ENCODE data around the gene MRPS6. TPM values are rescaled to one million over a fixed set of nuclear protein-coding genes. Genes with fewer than 3 reads are reported as not detected.
A peak's percentile ranks its signal among the peaks of the same experiment; 100 is the strongest.

The MRPS6 gene
- total RNA-seq, 2 experiments from 2014 or later, result 102 to 117 TPM

- POLR2A ChIA-PET, result interaction anchor here (0.6 to 0.7 kb wide), 2 partner anchors 75 to 184 kb away, joined by 5 to 10 read pairs; no protein-coding TSS in a partner anchor
- Mint-ChIP-seq H3K4me3 (no peak overlapping the region), H3K36me3 (ENCODE audit: low read depth) (peaks cover 63% of the 10 kb centered on the region)
Observed at GRCh38 chr21:34132202-34132601, 58.8 kb downstream of the MRPS6 start.

GRCh38 chr21:34132926-34133325 lies 59.5 kb downstream of the MRPS6 start:
- Mint-ChIP-seq H3K27ac (peak overlapping the region; percentile 94), H3K36me3 (ENCODE audit: low read depth) (peaks cover 59% of the 10 kb centered on the region), H3K27me3 (no peaks in the 10 kb centered on the region), H3K4me1 (peaks cover 68% of the 10 kb centered on the region), H3K9me3 (ENCODE audit: low read depth) (peaks cover 5% of the 10 kb centered on the region), H3K4me3 (peak overlapping the region; percentile 22)
- POLR2A ChIA-PET, result interaction anchor here (0.7 kb wide), 1 partner anchor 41 kb away, joined by 3 read pairs; no protein-coding TSS in a partner anchor
- ATAC-seq, result no peak
- no peak for DNase-seq
- CTCF ChIA-PET, result interaction anchor here (0.6 to 2.6 kb wide), 9 partner anchors 8 to 209 kb away, joined by 3 to 10 read pairs (median 4); no protein-coding TSS in a partner anchor
- intact Hi-C loops (cut with DNase I, micrococcal nuclease), result loop anchor here in 1 of 2 experiments (5.0 kb wide), 1 partner anchor 69 kb away; no protein-coding TSS in a partner anchor

More at GRCh38 chr21:34132202-34132601, 58.8 kb downstream of the MRPS6 start:
- no peak for DNase-seq
- no peak for ATAC-seq
- peaks cover 75% of the 10 kb centered on the region for H3K4me1 Mint-ChIP-seq
- H3K27me3 Mint-ChIP-seq, result no peaks in the 10 kb centered on the region
- peak overlapping the region; percentile 94 for H3K27ac Mint-ChIP-seq
- CTCF ChIA-PET, result interaction anchor here (0.7 to 2.6 kb wide), 6 partner anchors 8 to 208 kb away, joined by 3 to 10 read pairs (median 6); no protein-coding TSS in a partner anchor
- peaks cover 3% of the 10 kb centered on the region for H3K9me3 Mint-ChIP-seq (ENCODE audit: low read depth)
- intact Hi-C loops (cut with DNase I, micrococcal nuclease), result loop anchor here in 1 of 2 experiments (5.0 kb wide), 1 partner anchor 70 kb away; no protein-coding TSS in a partner anchor

- H3K9me3 Mint-ChIP-seq (ENCODE audit: low read depth), result peaks cover 5% of the 10 kb centered on the region
- no peaks in the 10 kb centered on the region for H3K27me3 Mint-ChIP-seq
- DNase-seq, result peak; percentile 34
- ATAC-seq, result peak; percentile 17
- peaks cover 62% of the 10 kb centered on the region for H3K36me3 Mint-ChIP-seq (ENCODE audit: low read depth)
- intact Hi-C loops (cut with DNase I, micrococcal nuclease), result loop anchor here in 1 of 2 experiments (5.0 kb wide), 1 partner anchor 69 kb away; no protein-coding TSS in a partner anchor
- H3K4me1 Mint-ChIP-seq, result peaks cover 64% of the 10 kb centered on the region
- CTCF ChIA-PET, result interaction anchor here (0.6 to 2.6 kb wide), 9 partner anchors 9 to 209 kb away, joined by 3 to 10 read pairs (median 4); no protein-coding TSS in a partner anchor
- POLR2A ChIA-PET, result no interaction called here
- H3K27ac Mint-ChIP-seq, result peak overlapping the region; percentile 94
- H3K4me3 Mint-ChIP-seq, result peak overlapping the region; percentile 22
Observed at GRCh38 chr21:34133392-34133791, 60.0 kb downstream of the MRPS6 start.

- H3K27me3 Mint-ChIP-seq, result no peaks in the 10 kb centered on the region
- peak overlapping the region; percentile 94 for H3K27ac Mint-ChIP-seq
- H3K4me3 Mint-ChIP-seq, result no peak overlapping the region
- H3K36me3 Mint-ChIP-seq (ENCODE audit: low read depth), result peaks cover 62% of the 10 kb centered on the region
- H3K9me3 Mint-ChIP-seq (ENCODE audit: low read depth), result peaks cover 5% of the 10 kb centered on the region
- H3K4me1 Mint-ChIP-seq, result peaks cover 60% of the 10 kb centered on the region
- DNase-seq (no peak), ATAC-seq (no peak)
- intact Hi-C loops (cut with DNase I, micrococcal nuclease), result loop anchor here in 1 of 2 experiments (5.0 kb wide), 1 partner anchor 68 kb away; no protein-coding TSS in a partner anchor
- ChIA-PET POLR2A (no interaction called here), CTCF (interaction anchor here (0.7 to 2.6 kb wide), 8 partner anchors 9 to 210 kb away, joined by 3 to 10 read pairs (median 4); no protein-coding TSS in a partner anchor)
Observed at GRCh38 chr21:34133802-34134201, 60.4 kb downstream of the MRPS6 start.

GRCh38 chr21:34135330-34135729 lies 62.0 kb downstream of the MRPS6 start:
- ChIA-PET POLR2A (no interaction called here), CTCF (interaction anchor here (0.6 to 1.0 kb wide), 2 partner anchors 13 to 494 kb away, joined by 3 read pairs; no protein-coding TSS in a partner anchor)
- Mint-ChIP-seq H3K27me3 (no peaks in the 10 kb centered on the region), H3K4me1 (peaks cover 52% of the 10 kb centered on the region), H3K27ac (no peak overlapping the region), H3K4me3 (no peak overlapping the region), H3K9me3 (ENCODE audit: low read depth) (peaks cover 5% of the 10 kb centered on the region), H3K36me3 (ENCODE audit: low read depth) (peaks cover 64% of the 10 kb centered on the region)
- intact Hi-C loops (cut with DNase I, micrococcal nuclease), result no loop called here
- DNase-seq, result no peak
- ATAC-seq, result no peak

GRCh38 chr21:34141373-34141772 lies 68.0 kb downstream of the MRPS6 start:
- H3K9me3 Mint-ChIP-seq (ENCODE audit: low read depth), result peaks cover 5% of the 10 kb centered on the region
- no peak for ATAC-seq
- H3K4me3 Mint-ChIP-seq, result no peak overlapping the region
- ChIA-PET POLR2A (no interaction called here), CTCF (interaction anchor here (0.6 to 2.6 kb wide), 4 partner anchors 12 to 480 kb away, joined by 3 to 8 read pairs (median 4); no protein-coding TSS in a partner anchor)
- peaks cover 55% of the 10 kb centered on the region for H3K36me3 Mint-ChIP-seq (ENCODE audit: low read depth)
- H3K27ac Mint-ChIP-seq, result no peak overlapping the region
- intact Hi-C loops (cut with DNase I, micrococcal nuclease), result no loop called here
- DNase-seq, result no peak
- peaks cover 20% of the 10 kb centered on the region for H3K4me1 Mint-ChIP-seq
- no peaks in the 10 kb centered on the region for H3K27me3 Mint-ChIP-seq

GRCh38 chr21:34143685-34144182 lies 70.4 kb downstream of the MRPS6 start:
- intact Hi-C loops (cut with DNase I, micrococcal nuclease), result no loop called here
- ATAC-seq (no peak), DNase-seq (no peak)
- H3K27ac Mint-ChIP-seq, result no peak overlapping the region
- peaks cover 49% of the 10 kb centered on the region for H3K36me3 Mint-ChIP-seq (ENCODE audit: low read depth)
- no peak overlapping the region for H3K4me3 Mint-ChIP-seq
- H3K9me3 Mint-ChIP-seq (ENCODE audit: low read depth), result no peaks in the 10 kb centered on the region
- ChIA-PET CTCF (no interaction called here), POLR2A (no interaction called here)
- H3K4me1 Mint-ChIP-seq, result peaks cover 17% of the 10 kb centered on the region
- no peaks in the 10 kb centered on the region for H3K27me3 Mint-ChIP-seq

GRCh38 chr21:34144224-34144623 lies 70.8 kb downstream of the MRPS6 start:
- H3K27me3 Mint-ChIP-seq, result no peaks in the 10 kb centered on the region
- H3K27ac Mint-ChIP-seq, result no peak overlapping the region
- H3K4me1 Mint-ChIP-seq, result peaks cover 17% of the 10 kb centered on the region
- H3K9me3 Mint-ChIP-seq (ENCODE audit: low read depth), result no peaks in the 10 kb centered on the region
- POLR2A ChIA-PET, result no interaction called here
- H3K4me3 Mint-ChIP-seq, result no peak overlapping the region
- ATAC-seq (no peak), DNase-seq (no peak)
- peaks cover 49% of the 10 kb centered on the region for H3K36me3 Mint-ChIP-seq (ENCODE audit: low read depth)
- CTCF ChIA-PET, result no interaction called here
- intact Hi-C loops (cut with DNase I, micrococcal nuclease), result no loop called here

- Mint-ChIP-seq H3K27me3 (no peaks in the 10 kb centered on the region), H3K4me1 (peaks cover 7% of the 10 kb centered on the region), H3K4me3 (no peak overlapping the region), H3K36me3 (ENCODE audit: low read depth) (peaks cover 31% of the 10 kb centered on the region), H3K27ac (no peak overlapping the region), H3K9me3 (ENCODE audit: low read depth) (no peaks in the 10 kb centered on the region)
- no peak for ATAC-seq
- ChIA-PET CTCF (interaction anchor here (1.0 kb wide), 1 partner anchor 19 kb away, joined by 3 read pairs; no protein-coding TSS in a partner anchor), POLR2A (no interaction called here)
- no peak for DNase-seq
- intact Hi-C loops (cut with DNase I, micrococcal nuclease), result no loop called here
Observed at GRCh38 chr21:34147792-34148418, 74.5 kb downstream of the MRPS6 start.

- intact Hi-C loops (cut with DNase I, micrococcal nuclease), result no loop called here
- CTCF ChIA-PET, result interaction anchor here (1.0 kb wide), 2 partner anchors 19 to 236 kb away, joined by 3 read pairs; no protein-coding TSS in a partner anchor
- H3K27me3 Mint-ChIP-seq, result no peaks in the 10 kb centered on the region
Observed at GRCh38 chr21:34148419-34148804, 75.0 kb downstream of the MRPS6 start.

GRCh38 chr21:34148826-34149558 lies 75.6 kb downstream of the MRPS6 start:
- ATAC-seq, result no peak
- Mint-ChIP-seq H3K9me3 (ENCODE audit: low read depth) (no peaks in the 10 kb centered on the region), H3K4me1 (peaks cover 11% of the 10 kb centered on the region), H3K36me3 (ENCODE audit: low read depth) (peaks cover 25% of the 10 kb centered on the region), H3K4me3 (no peak overlapping the region), H3K27ac (no peak overlapping the region), H3K27me3 (no peaks in the 10 kb centered on the region)
- no peak for DNase-seq
- POLR2A ChIA-PET, result no interaction called here
- CTCF ChIA-PET, result interaction anchor here (0.6 to 1.0 kb wide), 3 partner anchors 18 to 1454 kb away, joined by 3 to 4 read pairs (median 3); no protein-coding TSS in a partner anchor
- intact Hi-C loops (cut with DNase I, micrococcal nuclease), result no loop called here

More at GRCh38 chr21:34148419-34148804, 75.0 kb downstream of the MRPS6 start:
- POLR2A ChIA-PET, result no interaction called here
- ATAC-seq (no peak), DNase-seq (no peak)
- Mint-ChIP-seq H3K4me1 (peaks cover 11% of the 10 kb centered on the region), H3K4me3 (no peak overlapping the region), H3K27ac (no peak overlapping the region), H3K9me3 (ENCODE audit: low read depth) (no peaks in the 10 kb centered on the region), H3K36me3 (ENCODE audit: low read depth) (peaks cover 29% of the 10 kb centered on the region)
